Loucy (cell line): ENCODE data around the gene SERPINB1.

Experiments used
- H2AFZ ChIP-seq: fragments of 200-600 bp; sonication (generic); 2 replicates; pipeline ENCODE4 v1.6.0; 2016; ENCODE audit warnings: antibody characterized with exemption, mild to moderate bottlenecking, low read length, moderate library complexity
- H3F3A ChIP-seq: fragments of 200-600 bp; 2 replicates; pipeline ENCODE4 v1.6.0; 2016; ENCODE audit warnings: antibody characterized with exemption, low read depth, mild to moderate bottlenecking
- H3K27me3 ChIP-seq: fragments of 200-600 bp; sonication (generic); 2 replicates; pipeline ENCODE4 v1.6.1; 2014; ENCODE audit warnings: low read length, mild to moderate bottlenecking; ENCODE audit not compliant: insufficient read depth, poor library complexity, severe bottlenecking
- H3K36me3 ChIP-seq: fragments of 200-600 bp; sonication (generic); 2 replicates; pipeline ENCODE4 v1.6.1; 2016; ENCODE audit warnings: low read length; ENCODE audit not compliant: insufficient read depth
- H3K4me1 ChIP-seq: fragments of 200-600 bp; sonication (generic); 2 replicates; pipeline ENCODE4 v1.5.1; 2014; ENCODE audit warnings: low read length, mild to moderate bottlenecking; ENCODE audit not compliant: insufficient read depth, poor library complexity, severe bottlenecking
- H3K4me2 ChIP-seq: fragments of 200-600 bp; sonication (generic); 2 replicates; pipeline ENCODE4 v1.6.0; 2014; ENCODE audit warnings: antibody characterized with exemption, low read length, low read depth, mild to moderate bottlenecking; ENCODE audit not compliant: poor library complexity, severe bottlenecking
- H3K4me3 ChIP-seq: fragments of 200-600 bp; sonication (generic); 2 replicates; pipeline ENCODE4 v1.5.1; 2014; ENCODE audit warnings: low read length, mild to moderate bottlenecking, mixed read lengths; ENCODE audit not compliant: poor library complexity, severe bottlenecking
- H3K79me2 ChIP-seq: fragments of 200-600 bp; sonication (generic); 2 replicates; pipeline ENCODE4 v1.6.1; 2014; ENCODE audit warnings: low read length; ENCODE audit not compliant: insufficient read depth
- H3K9ac ChIP-seq: fragments of 200-600 bp; sonication (generic); 2 replicates; pipeline ENCODE4 v1.6.0; 2014; ENCODE audit warnings: mild to moderate bottlenecking, low read depth, low read length, moderate library complexity; ENCODE audit not compliant: poor library complexity, severe bottlenecking
- H3K9me2 ChIP-seq: fragments of 200-600 bp; sonication (generic); replicated peaks from 2 replicates; pipeline ENCODE4 v1.6.1; 2016; ENCODE audit warnings: low read depth, low read length, mixed read lengths
- H3K9me3 ChIP-seq: fragments of 200-600 bp; sonication (generic); 2 replicates; pipeline ENCODE4 v1.6.1; 2014; ENCODE audit warnings: mild to moderate bottlenecking, antibody characterized with exemption, low read length, low read depth; ENCODE audit not compliant: insufficient read depth
- H4K20me1 ChIP-seq: fragments of 200-600 bp; sonication (generic); 2 replicates; pipeline ENCODE4 v1.6.0; 2014; ENCODE audit warnings: antibody characterized with exemption, low read length, mild to moderate bottlenecking; ENCODE audit not compliant: insufficient read depth, poor library complexity, severe bottlenecking
- CTCF ChIP-seq: fragments of 200-600 bp; sonication (generic); conservative IDR thresholded peaks from 2 replicates; pipeline ENCODE4 v1.5.1; 2014; ENCODE audit warnings: mild to moderate bottlenecking, antibody characterized with exemption, low read length
- EZH2phosphoT487 ChIP-seq: fragments of 200-600 bp; IDR thresholded peaks from 2 replicates; pipeline ENCODE4 v1.6.1; 2018; ENCODE audit warnings: antibody characterized with exemption, mild to moderate bottlenecking, moderate library complexity, borderline replicate concordance

The SERPINB1 gene

GRCh38 chr6:2850538-2851113 lies 9.0 kb upstream of the SERPINB1 start:
- H3K9ac ChIP-seq = no peak overlapping the region
- H3K4me3 ChIP-seq = no peak overlapping the region
- no peak overlapping the region for H2AFZ ChIP-seq
- H3K9me2 ChIP-seq = no peaks in the 10 kb centered on the region
- H3K9me3 ChIP-seq = no peaks in the 10 kb centered on the region
- no peaks in the 10 kb centered on the region for H3F3A ChIP-seq
- no peaks in the 10 kb centered on the region for H3K79me2 ChIP-seq
- peaks cover 12% of the 10 kb centered on the region for H3K4me1 ChIP-seq
- H3K36me3 ChIP-seq = no peaks in the 10 kb centered on the region
- H3K4me2 ChIP-seq = no peak overlapping the region
- no peak for TF ChIP-seq EZH2phosphoT487
- TF ChIP-seq CTCF = no peak
- no peaks in the 10 kb centered on the region for H4K20me1 ChIP-seq
- no peaks in the 10 kb centered on the region for H3K27me3 ChIP-seq

DNA sequence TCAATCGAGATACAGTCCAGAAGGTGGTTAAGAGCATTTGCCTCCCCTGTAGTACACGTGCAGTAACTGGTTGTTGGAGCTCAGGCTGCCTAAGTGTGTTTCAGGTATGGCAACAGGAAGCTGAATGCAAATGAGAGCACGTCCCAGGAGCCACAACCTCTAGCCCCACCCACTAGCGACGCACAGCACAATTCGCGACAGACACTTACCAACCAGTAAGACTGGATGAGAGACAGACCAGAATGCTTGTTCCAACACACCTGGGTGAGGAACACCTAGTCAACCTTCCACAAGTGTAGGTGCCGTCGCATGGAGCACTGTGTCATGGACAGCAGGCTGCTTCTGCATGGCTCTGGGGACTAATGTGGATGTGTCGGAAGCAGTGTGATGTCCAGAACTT lies 7.2 kb upstream of the SERPINB1 start:
- Histone ChIP-seq H2AFZ (no peak overlapping the region), H3K79me2 (no peaks in the 10 kb centered on the region), H3K36me3 (no peaks in the 10 kb centered on the region), H3K9me2 (no peaks in the 10 kb centered on the region), H3K9me3 (no peaks in the 10 kb centered on the region), H3F3A (no peaks in the 10 kb centered on the region), H3K4me3 (no peak overlapping the region), H3K27me3 (no peaks in the 10 kb centered on the region), H3K4me2 (no peak overlapping the region), H4K20me1 (no peaks in the 10 kb centered on the region), H3K4me1 (peaks cover 2% of the 10 kb centered on the region), H3K9ac (no peak overlapping the region)
- TF ChIP-seq EZH2phosphoT487 (no peak), CTCF (no peak)

DNA sequence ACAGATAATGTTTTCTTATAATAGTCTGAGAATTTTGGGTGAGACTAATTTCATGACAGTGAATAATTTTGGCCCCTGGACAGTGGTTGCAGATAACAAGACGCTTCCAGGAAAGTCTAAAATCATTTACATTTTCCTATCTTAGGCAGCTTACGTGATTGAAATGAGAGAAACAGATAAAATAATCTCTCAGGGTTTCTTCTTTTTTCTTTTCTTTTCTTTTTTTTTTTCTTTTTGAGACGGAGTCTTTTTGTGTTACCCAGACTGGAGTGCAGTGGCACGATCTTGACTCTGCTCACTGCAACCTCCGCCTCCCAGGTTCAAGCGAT lies 4.2 kb upstream of the SERPINB1 start:
- peak overlapping the region; percentile 37 for H3K4me2 ChIP-seq
- no peak overlapping the region for H3K9ac ChIP-seq
- no peaks in the 10 kb centered on the region for H3K27me3 ChIP-seq
- no peak overlapping the region for H2AFZ ChIP-seq
- TF ChIP-seq CTCF (no peak), EZH2phosphoT487 (no peak)
- no peaks in the 10 kb centered on the region for H3F3A ChIP-seq
- H3K4me3 ChIP-seq = no peak overlapping the region
- peaks cover 15% of the 10 kb centered on the region for H3K4me1 ChIP-seq
- peaks cover 14% of the 10 kb centered on the region for H3K79me2 ChIP-seq
- no peaks in the 10 kb centered on the region for H3K36me3 ChIP-seq
- H3K9me3 ChIP-seq = no peaks in the 10 kb centered on the region
- no peaks in the 10 kb centered on the region for H3K9me2 ChIP-seq
- peaks cover 5% of the 10 kb centered on the region for H4K20me1 ChIP-seq
